HEK293 (cell line): Measurements from ENCODE around the gene ZNF337.

Experiments used
- ATF2 ChIP-seq: fragments of 450-650 bp; formaldehyde crosslinking; IDR thresholded peaks from 2 replicates; pipeline ENCODE4 v1.5.1; 2016; ENCODE audit warnings: missing biosample characterization, missing genetic modification characterization, low read depth
- BCL11B ChIP-seq: fragments of 450-650 bp; formaldehyde crosslinking; IDR thresholded peaks from 2 replicates; pipeline ENCODE4 v1.5.1; 2016; ENCODE audit warnings: low read depth, missing biosample characterization, missing genetic modification characterization
- CTCF ChIP-seq: fragments of 450-650 bp; formaldehyde crosslinking; IDR thresholded peaks from 2 replicates; pipeline ENCODE4 v1.5.1; 2016; ENCODE audit warnings: missing biosample characterization, missing genetic modification characterization
- HOXC10 ChIP-seq: sonication (generic); formaldehyde crosslinking; IDR thresholded peaks from 2 replicates; pipeline ENCODE4 v1.8.1; 2023; ENCODE audit warnings: mild to moderate bottlenecking, missing genetic modification reagents
- INSM2 ChIP-seq: fragments of 450-650 bp; formaldehyde crosslinking; IDR thresholded peaks from 2 replicates; pipeline ENCODE4 v1.5.1; 2016; ENCODE audit warnings: missing biosample characterization, missing genetic modification characterization
- PRDM6 ChIP-seq: fragments of 450-650 bp; formaldehyde crosslinking; IDR thresholded peaks from 2 replicates; pipeline ENCODE4 v1.5.1; 2017; ENCODE audit warnings: missing biosample characterization, missing genetic modification characterization
- ZBTB21 ChIP-seq: fragments of 450-650 bp; formaldehyde crosslinking; IDR thresholded peaks from 2 replicates; pipeline ENCODE4 v1.5.1; 2017; ENCODE audit warnings: missing biosample characterization, missing genetic modification characterization
- ZNF112 ChIP-seq: fragments of 450-650 bp; formaldehyde crosslinking; IDR thresholded peaks from 2 replicates; pipeline ENCODE4 v1.5.0; 2017; ENCODE audit warnings: missing biosample characterization, missing genetic modification characterization
- ZNF148 ChIP-seq: fragments of 450-650 bp; formaldehyde crosslinking; IDR thresholded peaks from 2 replicates; pipeline ENCODE4 v1.5.0; 2017; ENCODE audit warnings: missing biosample characterization, missing genetic modification characterization, borderline replicate concordance
- ZNF239 ChIP-seq: fragments of 450-650 bp; formaldehyde crosslinking; IDR thresholded peaks from 2 replicates; pipeline ENCODE4 v1.5.1; 2016; ENCODE audit warnings: missing biosample characterization, missing genetic modification characterization
- ZNF292 ChIP-seq: fragments of 450-650 bp; formaldehyde crosslinking; IDR thresholded peaks from 2 replicates; pipeline ENCODE4 v1.5.1; 2016; ENCODE audit warnings: low read depth, missing biosample characterization, missing genetic modification characterization, borderline replicate concordance
- ZNF366 ChIP-seq: fragments of 450-650 bp; formaldehyde crosslinking; conservative IDR thresholded peaks from 2 replicates; pipeline ENCODE4 v1.5.1; 2016; ENCODE audit warnings: missing biosample characterization, missing genetic modification characterization
- ZNF529 ChIP-seq: fragments of 450-650 bp; formaldehyde crosslinking; IDR thresholded peaks from 2 replicates; pipeline ENCODE4 v1.5.1; 2017; ENCODE audit warnings: missing genetic modification characterization, missing biosample characterization; ENCODE audit not compliant: insufficient replicate concordance
- ZNF658 ChIP-seq: fragments of 450-650 bp; formaldehyde crosslinking; IDR thresholded peaks from 2 replicates; pipeline ENCODE4; 2016; ENCODE audit warnings: missing biosample characterization, missing genetic modification characterization

GRCh38 chr20:25730862-25731261, 34.2 kb upstream of the ZNF337 start:
- TF ChIP-seq ZNF658 (tag by site-specific recombination) = no peak
- no peak for TF ChIP-seq ZNF366 (tag by site-specific recombination)
- TF ChIP-seq HOXC10 = no peak
- TF ChIP-seq ATF2 (tag by site-specific recombination) = no peak
- no peak for TF ChIP-seq ZBTB21 (tag by site-specific recombination)
- no peak for TF ChIP-seq CTCF (tag by site-specific recombination)
- no peak for TF ChIP-seq ZNF239
- TF ChIP-seq PRDM6 = no peak
- no peak for TF ChIP-seq INSM2 (tag by site-specific recombination)
- TF ChIP-seq ZNF529 = no peak
- TF ChIP-seq ZNF148 = no peak
- no peak for TF ChIP-seq ZNF292 (tag by site-specific recombination)
- TF ChIP-seq BCL11B = no peak
- no peak for TF ChIP-seq ZNF112 (tag by site-specific recombination)
